ENCODE data around the gene PLEKHN1.

Gene PLEKHN1

GRCh38 chr1:929712-930632 lies 36.3 kb upstream of the PLEKHN1 start:
- no peak for DNase-seq
- intact Hi-C loops (cut with DNase I), result no loop called here

GRCh38 chr1:930633-931138 lies 35.6 kb upstream of the PLEKHN1 start:
- intact Hi-C loops (cut with DNase I), result no loop called here
- no peak for DNase-seq

- DNase-seq, result no peak
- intact Hi-C loops (cut with DNase I), result no loop called here
Measured at GRCh38 chr1:931380-932172, 34.7 kb upstream of the PLEKHN1 start.

GRCh38 chr1:932173-932510 lies 34.1 kb upstream of the PLEKHN1 start:
- DNase-seq, result no peak
- intact Hi-C loops (cut with DNase I), result no loop called here

GRCh38 chr1:932776-933602 lies 33.3 kb upstream of the PLEKHN1 start:
- intact Hi-C loops (cut with DNase I), result no loop called here
- DNase-seq, result no peak

- no peak for DNase-seq
- intact Hi-C loops (cut with DNase I), result no loop called here
Measured at GRCh38 chr1:933603-933940, 32.7 kb upstream of the PLEKHN1 start.

GRCh38 chr1:934991-935750 lies 31.1 kb upstream of the PLEKHN1 start:
- intact Hi-C loops (cut with DNase I), result no loop called here
- DNase-seq, result no peak

- intact Hi-C loops (cut with DNase I), result no loop called here
- no peak for DNase-seq
Measured at GRCh38 chr1:935751-936231, 30.5 kb upstream of the PLEKHN1 start.

GRCh38 chr1:936348-937264 lies 29.7 kb upstream of the PLEKHN1 start:
- no peak for DNase-seq
- intact Hi-C loops (cut with DNase I), result no loop called here

- DNase-seq, result no peak
- intact Hi-C loops (cut with DNase I), result no loop called here
Measured at GRCh38 chr1:937521-937920, 28.8 kb upstream of the PLEKHN1 start.

- intact Hi-C loops (cut with DNase I), result no loop called here
- DNase-seq, result no peak
Measured at GRCh38 chr1:938088-938683, 28.1 kb upstream of the PLEKHN1 start.

- DNase-seq, result no peak
- intact Hi-C loops (cut with DNase I), result no loop called here
Measured at GRCh38 chr1:938711-939489, 27.4 kb upstream of the PLEKHN1 start.

- intact Hi-C loops (cut with DNase I), result no loop called here
- no peak for DNase-seq
Measured at GRCh38 chr1:939511-940106, 26.7 kb upstream of the PLEKHN1 start.

GRCh38 chr1:940107-941014 lies 25.9 kb upstream of the PLEKHN1 start:
- intact Hi-C loops (cut with DNase I), result no loop called here
- peak in 1 of 10 donors; percentile 58 for DNase-seq

- no peak for DNase-seq
- intact Hi-C loops (cut with DNase I), result no loop called here
Measured at GRCh38 chr1:941015-941587, 25.2 kb upstream of the PLEKHN1 start.

Measured in posterior cingulate gyrus (tissue), 11 donors.